ENCODE data around the gene CRTAC1. TPM values are rescaled to one million over a fixed set of nuclear protein-coding genes. Genes with fewer than 3 reads are reported as not detected.
A peak's percentile ranks its signal among the peaks of the same experiment; 100 is the strongest.

CRTAC1 gene
- total RNA-seq, 1 donor from 2014 or later, result 123 TPM

DNA sequence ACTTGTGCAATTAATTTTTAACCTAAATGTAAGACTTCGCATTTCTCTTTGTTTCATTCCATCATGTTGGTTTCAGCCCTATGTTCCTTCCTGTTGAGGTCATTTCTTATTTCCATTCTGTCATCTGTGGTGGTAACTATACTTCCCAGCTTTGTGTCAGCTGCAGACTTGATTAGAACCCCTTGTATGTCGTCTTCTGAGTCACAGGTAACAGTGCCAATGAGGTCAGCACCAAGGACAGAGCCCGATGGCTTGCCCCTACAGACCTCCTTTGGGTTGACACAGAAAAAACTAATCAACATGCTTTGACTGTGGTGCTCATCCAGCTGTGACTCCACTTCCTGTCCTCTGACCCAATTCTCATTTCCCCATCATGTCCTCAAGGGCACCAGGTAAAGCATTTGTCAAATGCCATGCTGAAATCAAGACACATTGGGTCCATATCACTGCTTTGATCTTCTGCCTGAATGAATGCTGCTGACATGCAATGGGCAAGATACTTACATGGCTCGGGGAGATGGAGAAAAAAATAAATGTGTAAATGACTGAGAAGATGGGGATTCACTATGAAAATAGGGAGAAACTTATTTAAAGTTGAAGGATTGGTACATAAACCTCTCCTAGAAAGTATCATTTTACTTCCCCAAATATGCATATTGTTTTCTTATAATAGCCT lies 25.6 kb upstream of the CRTAC1 start:
- TF ChIP-seq, protein P1, sequence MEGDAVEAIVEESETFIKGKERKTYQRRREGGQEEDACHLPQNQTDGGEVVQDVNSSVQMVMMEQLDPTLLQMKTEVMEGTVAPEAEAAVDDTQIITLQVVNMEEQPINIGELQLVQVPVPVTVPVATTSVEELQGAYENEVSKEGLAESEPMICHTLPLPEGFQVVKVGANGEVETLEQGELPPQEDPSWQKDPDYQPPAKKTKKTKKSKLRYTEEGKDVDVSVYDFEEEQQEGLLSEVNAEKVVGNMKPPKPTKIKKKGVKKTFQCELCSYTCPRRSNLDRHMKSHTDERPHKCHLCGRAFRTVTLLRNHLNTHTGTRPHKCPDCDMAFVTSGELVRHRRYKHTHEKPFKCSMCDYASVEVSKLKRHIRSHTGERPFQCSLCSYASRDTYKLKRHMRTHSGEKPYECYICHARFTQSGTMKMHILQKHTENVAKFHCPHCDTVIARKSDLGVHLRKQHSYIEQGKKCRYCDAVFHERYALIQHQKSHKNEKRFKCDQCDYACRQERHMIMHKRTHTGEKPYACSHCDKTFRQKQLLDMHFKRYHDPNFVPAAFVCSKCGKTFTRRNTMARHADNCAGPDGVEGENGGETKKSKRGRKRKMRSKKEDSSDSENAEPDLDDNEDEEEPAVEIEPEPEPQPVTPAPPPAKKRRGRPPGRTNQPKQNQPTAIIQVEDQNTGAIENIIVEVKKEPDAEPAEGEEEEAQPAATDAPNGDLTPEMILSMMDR (IDR thresholded peaks at IDR 0.05), result no peak
- no peaks in the 10 kb centered on the region for H3K9me3 ChIP-seq
- DNase-seq (no peak), ATAC-seq (no peak)
- no peak overlapping the region for H3K27ac ChIP-seq
- intact Hi-C loops (cut with DNase I), result no loop called here
- no peaks in the 10 kb centered on the region for H3K36me3 ChIP-seq
- H3K4me3 ChIP-seq, result no peak overlapping the region
- H3K27me3 ChIP-seq (ENCODE audit: low read depth), result peaks cover 26% of the 10 kb centered on the region
- H3K4me1 ChIP-seq, result no peaks in the 10 kb centered on the region

DNA sequence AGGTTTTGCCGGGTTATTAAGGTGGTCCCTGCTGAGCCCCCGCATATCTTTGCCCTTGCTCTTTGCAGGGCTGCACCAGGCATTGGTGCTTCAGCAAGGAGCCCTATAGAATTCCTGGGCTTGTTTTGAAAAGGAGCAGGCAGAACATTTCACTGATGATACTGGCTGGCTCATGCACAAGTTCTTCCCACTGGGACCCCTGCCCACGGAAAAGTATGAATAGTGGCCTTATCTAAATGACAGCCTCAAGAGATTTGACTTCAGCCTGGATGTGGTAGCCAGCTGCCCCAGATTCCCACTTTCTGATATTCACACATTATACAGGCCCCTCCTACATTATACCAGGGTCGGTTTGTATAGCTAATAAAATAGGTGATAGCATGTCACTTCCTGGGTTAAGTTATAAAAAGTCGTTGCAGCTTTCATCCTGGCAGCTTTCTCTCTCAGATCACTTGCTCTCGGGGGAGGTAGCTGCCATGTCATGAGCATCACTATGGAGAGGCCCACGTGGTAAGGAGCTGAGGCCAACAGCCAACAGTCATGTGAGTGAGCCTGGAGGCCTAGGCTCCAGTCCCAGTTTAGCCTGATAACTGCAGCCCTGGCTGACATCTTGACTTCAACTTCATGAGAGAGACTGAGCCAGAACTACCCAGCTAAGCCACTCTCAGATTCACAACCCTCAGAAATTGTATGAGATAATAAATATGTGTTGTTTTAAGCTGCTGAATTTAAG lies 16.8 kb upstream of the CRTAC1 start:
- H3K27ac ChIP-seq, result no peak overlapping the region
- no peak for DNase-seq
- no peaks in the 10 kb centered on the region for H3K9me3 ChIP-seq
- peaks cover 16% of the 10 kb centered on the region for H3K27me3 ChIP-seq (ENCODE audit: low read depth)
- intact Hi-C loops (cut with DNase I), result no loop called here
- no peaks in the 10 kb centered on the region for H3K36me3 ChIP-seq
- no peaks in the 10 kb centered on the region for H3K4me1 ChIP-seq
- ATAC-seq, result no peak
- no peak overlapping the region for H3K4me3 ChIP-seq
- TF ChIP-seq, protein P1 (IDR thresholded peaks at IDR 0.05), result no peak

DNA sequence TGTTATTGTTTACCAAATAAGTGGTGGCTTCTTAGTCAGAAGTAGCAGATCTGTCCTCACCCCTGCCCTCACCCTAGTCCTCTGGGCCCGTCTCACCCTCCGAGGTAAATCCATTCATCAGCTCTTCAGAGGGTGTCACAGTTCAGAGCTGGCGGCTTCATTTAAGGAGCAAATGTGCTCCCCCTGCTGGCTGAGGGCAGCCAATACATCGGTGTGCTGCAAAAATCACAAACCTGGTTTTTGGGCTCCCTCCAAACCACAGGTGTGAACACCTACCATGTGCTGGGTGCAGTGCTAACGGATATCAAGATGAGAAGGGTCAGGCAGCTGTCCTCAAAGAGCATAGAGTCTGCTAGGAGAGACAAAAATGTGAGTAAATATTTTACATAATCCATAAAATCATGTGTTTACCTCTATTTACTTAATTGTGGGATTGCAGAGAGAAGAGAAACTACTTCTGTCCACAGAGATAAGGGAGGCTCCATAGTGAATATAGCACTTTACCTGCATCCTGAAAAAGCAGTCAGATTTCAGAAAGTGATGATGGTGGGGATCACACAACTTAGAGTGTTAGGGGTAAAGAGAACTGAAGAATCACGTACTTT lies 15.5 kb upstream of the CRTAC1 start:
- H3K27ac ChIP-seq, result no peak overlapping the region
- intact Hi-C loops (cut with DNase I), result no loop called here
- H3K4me1 ChIP-seq, result no peaks in the 10 kb centered on the region
- H3K4me3 ChIP-seq, result no peak overlapping the region
- ATAC-seq, result peak; percentile 78 to 81
- no peaks in the 10 kb centered on the region for H3K36me3 ChIP-seq
- H3K9me3 ChIP-seq, result no peaks in the 10 kb centered on the region
- TF ChIP-seq, protein P1 (IDR thresholded peaks at IDR 0.05), result peak; percentile 90
- peaks cover 8% of the 10 kb centered on the region for H3K27me3 ChIP-seq (ENCODE audit: low read depth)
- peak; percentile 60 for DNase-seq

DNA sequence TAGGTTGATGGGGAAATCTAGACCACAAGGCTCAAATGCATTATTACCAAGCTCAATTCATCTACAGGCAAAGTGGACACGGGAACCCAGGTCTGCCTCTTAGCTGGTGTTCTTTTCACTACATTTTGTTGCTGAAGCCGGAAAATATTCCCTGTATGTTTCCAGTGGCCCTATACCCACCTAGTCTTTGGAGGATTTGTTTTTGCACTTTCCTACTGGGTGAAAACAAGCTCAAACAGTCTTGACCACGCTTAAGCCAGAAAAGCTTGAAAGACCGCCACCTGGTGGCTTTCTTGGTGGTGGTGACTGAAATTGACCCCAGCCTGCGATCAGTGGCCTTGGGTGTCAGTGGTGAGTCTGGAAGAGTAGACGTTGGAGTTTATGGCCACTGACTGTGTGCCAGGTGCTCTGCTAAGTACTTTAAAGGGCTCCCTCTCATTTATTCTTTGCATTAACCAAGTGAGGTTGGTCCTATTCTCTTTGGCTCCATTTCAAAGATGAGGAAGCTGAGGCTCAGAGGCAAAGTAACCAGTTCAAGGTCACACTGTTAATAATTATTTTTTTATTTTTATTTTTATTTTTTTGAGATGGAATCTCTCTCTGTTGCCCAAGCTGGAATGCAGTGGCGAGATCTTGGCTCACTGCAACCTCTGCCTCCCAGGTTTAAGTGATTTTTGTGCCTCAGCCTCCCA lies 11.1 kb upstream of the CRTAC1 start:
- H3K36me3 ChIP-seq, result no peaks in the 10 kb centered on the region
- H3K4me3 ChIP-seq, result no peak overlapping the region
- no peaks in the 10 kb centered on the region for H3K4me1 ChIP-seq
- peaks cover 46% of the 10 kb centered on the region for H3K27me3 ChIP-seq (ENCODE audit: low read depth)
- H3K9me3 ChIP-seq, result no peaks in the 10 kb centered on the region
- peak; percentile 66 to 72 for ATAC-seq
- TF ChIP-seq, protein P1 (IDR thresholded peaks at IDR 0.05), result peak; percentile 71
- peak; percentile 68 for DNase-seq
- intact Hi-C loops (cut with DNase I), result no loop called here
- no peak overlapping the region for H3K27ac ChIP-seq

DNA sequence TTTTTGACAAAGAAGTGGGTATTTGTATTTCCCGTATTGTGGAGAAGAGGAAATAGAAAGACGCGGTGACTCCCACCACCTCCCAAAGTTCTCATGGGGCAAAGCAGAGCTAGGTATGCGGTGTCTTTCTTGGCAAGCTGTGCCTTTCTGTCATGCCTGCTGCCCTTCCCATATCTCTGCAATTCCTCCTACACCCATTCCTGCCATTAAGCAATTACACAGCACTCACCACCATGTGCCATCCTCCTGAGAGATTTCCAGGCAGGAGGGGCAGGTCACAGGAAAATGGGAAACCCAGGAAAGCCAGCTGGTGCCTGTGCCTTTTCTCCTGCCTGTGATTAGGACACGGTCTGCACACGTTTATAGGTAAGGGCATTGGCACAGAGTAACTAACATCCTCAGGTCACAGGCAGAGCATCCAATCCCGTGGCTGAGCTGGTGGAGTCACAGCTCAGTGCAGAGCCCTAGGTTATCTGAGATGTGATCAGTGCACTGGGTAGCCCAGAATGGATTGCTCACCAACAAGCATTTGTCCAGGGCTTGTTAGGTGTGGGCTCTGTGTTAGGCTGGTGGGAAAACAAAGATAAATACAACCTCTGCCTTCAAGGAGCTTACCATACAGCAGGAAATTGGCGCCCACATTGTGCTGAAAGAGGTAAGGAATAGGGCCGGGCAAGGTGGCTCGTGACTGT lies 9.4 kb upstream of the CRTAC1 start:
- Histone ChIP-seq H3K4me3 (no peak overlapping the region), H3K27ac (no peak overlapping the region), H3K36me3 (no peaks in the 10 kb centered on the region), H3K4me1 (no peaks in the 10 kb centered on the region), H3K27me3 (ENCODE audit: low read depth) (peaks cover 46% of the 10 kb centered on the region), H3K9me3 (no peaks in the 10 kb centered on the region)
- ATAC-seq (peak in 1 of 2 donors; percentile 7), DNase-seq (no peak)
- TF ChIP-seq, protein P1 (IDR thresholded peaks at IDR 0.05), result no peak
- intact Hi-C loops (cut with DNase I), result no loop called here

All from lower lobe of right lung (tissue), 2 donors.